Kidney (tissue), 14 donors: ENCODE measurements around the gene FAM50A. TPM values are rescaled to one million over a fixed set of nuclear protein-coding genes. Genes with fewer than 3 reads are reported as not detected.

Experiments used
- DNase-seq, 5 donors: peaks; one replicate each; pipeline ENCODE4 v3.0.0-alpha.2; 2013 to 2020
- FAIRE-seq: peaks from 2 replicates; lab custom pipeline; 2012; peaks lifted over from hg19 to GRCh38; lab: Jason Lieb, UNC
- H3K27ac ChIP-seq, 2 donors: one replicate each; pipeline ENCODE4 v1.7.0; 2013; ENCODE audit warnings: low read depth in 2 of 2, low read length in 2 of 2, inconsistent platforms in 1 of 2
- H3K27me3 ChIP-seq: one replicate; pipeline ENCODE4 v1.7.1; 2013; ENCODE audit warnings: low read length, inconsistent platforms; ENCODE audit not compliant: control insufficient read depth, insufficient read depth
- H3K36me3 ChIP-seq, 3 donors: one replicate each; pipeline versions ENCODE4 v1.7.0 to v1.7.1; 2013; ENCODE audit warnings: low read length in 3 of 3, control low read depth in 1 of 3, inconsistent platforms in 1 of 3; ENCODE audit not compliant: insufficient read depth in 3 of 3, control insufficient read depth in 2 of 3
- H3K4me1 ChIP-seq, 3 donors: one replicate each; pipeline versions ENCODE4 v1.7.0 to v1.7.1; 2013; ENCODE audit warnings: low read length in 3 of 3, inconsistent platforms in 1 of 3, low read depth in 1 of 3; ENCODE audit not compliant: control insufficient read depth in 2 of 3, insufficient read depth in 2 of 3
- H3K4me3 ChIP-seq, 3 donors: one replicate each; pipeline versions ENCODE4 v1.7.0 to v1.8.1; 2013; ENCODE audit warnings: low read length in 3 of 3, control low read depth in 1 of 3, inconsistent platforms in 1 of 3
- H3K9ac ChIP-seq, 3 donors: one replicate each; pipeline versions ENCODE4 v1.7.0 to v1.7.1; 2013; ENCODE audit warnings: low read length in 3 of 3, control low read depth in 1 of 3, inconsistent platforms in 1 of 3
- H3K9me3 ChIP-seq, 3 donors: one replicate each; pipeline versions ENCODE4 v1.7.0 to v1.7.1; 2013; ENCODE audit warnings: low read length in 3 of 3, control low read depth in 1 of 3, inconsistent platforms in 1 of 3; ENCODE audit not compliant: control insufficient read depth in 2 of 3, insufficient read depth in 1 of 3
- CTCF ChIP-seq: IDR thresholded peaks from 3 replicates; pipeline ENCODE4 v1.5.1; 2012; ENCODE audit warnings: mild to moderate bottlenecking, moderate library complexity, borderline replicate concordance; ENCODE audit not compliant: insufficient read depth; ENCODE audit errors: extremely low read depth
- intact Hi-C: fragments of 100-400 bp; cut with DNase I; formaldehyde crosslinking; loops from one replicate; pipeline ENCODE4 v1.11.1; 2022
- polyA plus RNA-seq: library from polyadenylated mRNA; stranded (reverse); fragments of 350-450 nt; fragmentation: Illumina TruSeq; extraction: RNeasy Lipid Tissue Mini Kit (QIAGEN cat#74804); gene quantifications from one replicate; pipeline ENCODE4 v1.2.3, GENCODE V29; 2014; ENCODE audit warnings: low read depth, low replicate concordance; ENCODE audit not compliant: insufficient read depth
- total RNA-seq: library from RNA; stranded (reverse); fragmentation: NEBNext Ultra II Directional; extraction: Animal tissue kit (Norgen Biotek cat#: 25700); gene quantifications from one replicate; pipeline ENCODE4 v1.2.1, GENCODE V29; 2021
- donor health status: control.
- donor health status: control.
- donor health status: control.
- donor health status: control.
- donor health status: control.
- donor health status: DM: yes; HTN: yes; CAD: no.
- donor health status: Normal renal cell carcinoma (clear cell type).

Gene FAM50A
- total and polyA plus RNA-seq, 2 donors from 2014 or later = 46.0 to 112 TPM

GRCh38 chrX:154464806-154465365 lies 20.9 kb downstream of the FAM50A start:
- H3K4me3 ChIP-seq = no peak overlapping the region
- intact Hi-C loops = no loop called here
- no peak for TF ChIP-seq CTCF
- H3K27me3 ChIP-seq = no peaks in the 10 kb centered on the region
- H3K9ac ChIP-seq = no peak overlapping the region
- no peak for FAIRE-seq
- DNase-seq = no peak
- no peaks in the 10 kb centered on the region for H3K4me1 ChIP-seq
- no peak overlapping the region for H3K27ac ChIP-seq
- no peaks in the 10 kb centered on the region for H3K9me3 ChIP-seq
- H3K36me3 ChIP-seq = no peaks in the 10 kb centered on the region

GRCh38 chrX:154465601-154466000 lies 21.7 kb downstream of the FAM50A start:
- no peaks in the 10 kb centered on the region for H3K4me1 ChIP-seq
- no peak overlapping the region for H3K27ac ChIP-seq
- no peak overlapping the region for H3K4me3 ChIP-seq
- no peak overlapping the region for H3K9ac ChIP-seq
- no peaks in the 10 kb centered on the region for H3K9me3 ChIP-seq
- FAIRE-seq = no peak
- H3K27me3 ChIP-seq = no peaks in the 10 kb centered on the region
- no peaks in the 10 kb centered on the region for H3K36me3 ChIP-seq
- intact Hi-C loops = no loop called here
- DNase-seq = no peak
- no peak for TF ChIP-seq CTCF

GRCh38 chrX:154466036-154466435 lies 22.1 kb downstream of the FAM50A start:
- DNase-seq = peak in 1 of 5 donors; percentile 57

More at GRCh38 chrX:154466036-154466435, 22.1 kb downstream of the FAM50A start:
- Histone ChIP-seq H3K27ac (no peak overlapping the region), H3K36me3 (no peaks in the 10 kb centered on the region), H3K4me1 (no peaks in the 10 kb centered on the region), H3K9me3 (no peaks in the 10 kb centered on the region), H3K4me3 (no peak overlapping the region), H3K27me3 (no peaks in the 10 kb centered on the region), H3K9ac (no peak overlapping the region)
- no peak for FAIRE-seq
- intact Hi-C loops = no loop called here
- no peak for TF ChIP-seq CTCF
